ENCODE results near the gene PIK3R2. TPM values are rescaled to one million over a fixed set of nuclear protein-coding genes. Genes with fewer than 3 reads are reported as not detected.

PIK3R2 gene
- total and polyA plus RNA-seq, 4 donors: 1.8 to 21.8 (median 9.6) TPM

DNA sequence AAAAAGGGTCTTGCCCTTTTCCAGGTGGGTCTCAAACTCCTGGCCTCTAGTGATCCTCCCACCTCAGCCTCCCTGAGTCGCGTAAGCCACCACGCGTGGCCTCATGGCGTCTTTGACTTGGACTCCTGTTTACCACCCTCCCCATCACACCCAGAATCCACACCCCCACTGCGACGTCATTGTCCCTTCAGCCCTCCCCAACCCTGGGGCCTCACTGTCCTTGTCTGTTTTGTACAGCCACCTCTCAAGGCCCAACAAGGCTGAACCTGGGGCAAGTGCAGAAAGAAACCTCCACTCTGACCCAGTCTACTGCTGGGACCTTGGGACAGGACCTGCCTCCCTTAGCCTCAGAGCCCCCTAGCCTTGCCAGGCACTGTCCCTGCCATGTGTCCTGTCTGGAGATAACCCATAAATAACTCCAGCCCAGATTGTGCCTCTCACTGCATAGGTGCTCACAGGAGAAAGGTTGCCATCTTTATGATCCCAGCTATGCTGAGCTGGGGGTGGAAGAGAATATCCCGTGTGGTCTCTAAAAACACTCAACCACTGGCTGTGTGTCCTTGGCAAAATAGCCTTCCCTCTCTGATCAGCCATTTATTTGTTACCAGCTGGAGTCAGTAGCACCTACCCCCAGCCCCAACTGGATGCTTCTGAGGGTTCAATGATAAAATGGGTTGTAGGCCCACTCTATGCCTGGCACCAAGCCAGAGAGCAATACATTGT is 18.8 kb downstream of the PIK3R2 start:
- 85 to 86% methylated on average over 8 of the region's 8 CpGs for WGBS, 2 donors
- peak in 1 of 2 donors; percentile 62 for DNase-seq
- no peak overlapping the region for H3K4me3 ChIP-seq (ENCODE audit: low read length in 2 of 2)
- H3K27ac ChIP-seq (ENCODE audit: low read depth in 1 of 2, low read length in 2 of 2): no peak overlapping the region
- no peaks in the 10 kb centered on the region for H3K4me1 ChIP-seq (ENCODE audit: control insufficient read depth in 1 of 2, insufficient read depth in 2 of 2, low read length in 2 of 2)
- no peak for ATAC-seq (ENCODE audit: low FRiP score)
- no peaks in the 10 kb centered on the region for H3K36me3 ChIP-seq (ENCODE audit: control insufficient read depth in 1 of 2, insufficient read depth in 2 of 2, low read length in 1 of 2)
- intact Hi-C loops (cut with DNase I): no loop called here
- H3K27me3 ChIP-seq (ENCODE audit: control insufficient read depth in 1 of 2, insufficient read depth in 2 of 2, low read length in 1 of 2): no peaks in the 10 kb centered on the region
- H3K9me3 ChIP-seq (ENCODE audit: control insufficient read depth, low read length): no peaks in the 10 kb centered on the region

DNA sequence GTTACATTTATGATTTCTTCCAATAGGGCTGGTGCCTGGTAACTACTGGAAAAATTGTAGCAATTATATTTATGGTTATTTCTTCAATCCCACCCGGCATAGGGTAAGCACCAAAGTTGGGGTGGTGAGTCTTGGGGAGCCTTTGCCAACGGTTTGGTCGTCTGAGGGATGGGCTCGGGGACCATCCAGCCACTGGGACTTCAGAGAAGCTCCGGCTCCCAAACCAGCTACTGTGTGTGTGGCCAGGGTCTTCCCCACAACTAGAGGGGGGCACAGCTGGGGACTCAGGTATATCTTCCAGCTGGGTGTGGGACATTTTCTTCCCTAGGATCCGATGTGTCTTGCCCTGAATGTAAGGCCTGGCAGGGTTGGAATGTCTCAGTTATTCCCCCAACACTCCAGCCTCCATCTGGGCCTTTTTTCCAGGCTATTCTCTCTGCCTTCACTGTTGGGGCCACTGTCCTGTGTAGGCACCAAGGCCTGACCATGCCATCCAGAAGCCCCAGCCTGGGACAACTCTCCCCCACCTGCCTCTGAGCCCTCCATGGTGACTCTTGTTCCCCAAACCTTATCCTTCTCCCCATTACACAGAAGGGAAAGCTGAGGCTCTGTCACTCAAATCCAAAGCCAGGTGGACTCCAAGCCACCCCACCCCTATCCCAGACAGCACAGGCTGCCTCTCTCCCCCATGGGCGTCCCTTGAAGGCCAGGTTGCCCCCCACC is 19.5 kb downstream of the PIK3R2 start:
- Histone ChIP-seq H3K27me3 (ENCODE audit: control insufficient read depth in 1 of 2, insufficient read depth in 2 of 2, low read length in 1 of 2) (no peaks in the 10 kb centered on the region), H3K27ac (ENCODE audit: low read depth in 1 of 2, low read length in 2 of 2) (no peak overlapping the region), H3K4me1 (ENCODE audit: control insufficient read depth in 1 of 2, insufficient read depth in 2 of 2, low read length in 2 of 2) (no peaks in the 10 kb centered on the region), H3K4me3 (ENCODE audit: low read length in 2 of 2) (no peak overlapping the region), H3K36me3 (ENCODE audit: control insufficient read depth in 1 of 2, insufficient read depth in 2 of 2, low read length in 1 of 2) (no peaks in the 10 kb centered on the region), H3K9me3 (ENCODE audit: control insufficient read depth, low read length) (no peaks in the 10 kb centered on the region)
- WGBS, 2 donors: 84 to 91% methylated on average over 7 of the region's 7 CpGs
- intact Hi-C loops (cut with DNase I): no loop called here
- no peak for ATAC-seq (ENCODE audit: low FRiP score)
- DNase-seq: no peak

DNA sequence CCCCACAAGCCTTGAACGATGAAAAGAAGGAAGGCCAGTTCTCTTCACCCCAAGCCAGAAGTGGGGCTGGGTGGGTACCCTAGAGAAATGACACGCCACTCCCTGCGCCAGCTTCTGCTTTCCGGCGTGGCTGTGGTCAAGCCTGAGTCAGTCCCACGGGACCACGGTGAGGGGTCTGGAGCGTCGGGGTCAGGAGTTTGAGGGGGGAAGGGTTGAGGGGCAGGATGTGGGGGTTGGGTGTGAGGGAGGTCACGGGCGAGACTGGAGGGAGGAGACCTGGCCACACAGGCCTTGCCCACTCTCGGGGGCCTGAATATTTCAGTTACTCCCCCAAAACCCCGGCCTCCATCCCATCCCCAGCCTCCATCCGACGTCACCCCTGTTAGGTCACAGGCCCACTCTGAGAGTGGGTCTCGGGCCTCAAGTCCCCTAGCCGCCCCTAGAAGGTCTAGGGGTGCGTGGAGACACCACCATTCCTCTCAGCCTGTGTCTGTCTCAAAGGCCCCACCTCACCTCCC is 20.1 kb downstream of the PIK3R2 start:
- no peaks in the 10 kb centered on the region for H3K27me3 ChIP-seq (ENCODE audit: control insufficient read depth in 1 of 2, insufficient read depth in 2 of 2, low read length in 1 of 2)
- H3K4me3 ChIP-seq (ENCODE audit: low read length in 2 of 2): no peak overlapping the region
- H3K36me3 ChIP-seq (ENCODE audit: control insufficient read depth in 1 of 2, insufficient read depth in 2 of 2, low read length in 1 of 2): no peaks in the 10 kb centered on the region
- WGBS, 2 donors: 42 to 43% methylated on average over 17 to 18 of the region's 18 CpGs
- H3K4me1 ChIP-seq (ENCODE audit: control insufficient read depth in 1 of 2, insufficient read depth in 2 of 2, low read length in 2 of 2): no peaks in the 10 kb centered on the region
- H3K9me3 ChIP-seq (ENCODE audit: control insufficient read depth, low read length): no peaks in the 10 kb centered on the region
- H3K27ac ChIP-seq (ENCODE audit: low read depth in 1 of 2, low read length in 2 of 2): no peak overlapping the region
- ATAC-seq (ENCODE audit: low FRiP score) (peak; percentile 14), DNase-seq (peak; percentile 87 to 93)
- intact Hi-C loops (cut with DNase I): no loop called here

DNA sequence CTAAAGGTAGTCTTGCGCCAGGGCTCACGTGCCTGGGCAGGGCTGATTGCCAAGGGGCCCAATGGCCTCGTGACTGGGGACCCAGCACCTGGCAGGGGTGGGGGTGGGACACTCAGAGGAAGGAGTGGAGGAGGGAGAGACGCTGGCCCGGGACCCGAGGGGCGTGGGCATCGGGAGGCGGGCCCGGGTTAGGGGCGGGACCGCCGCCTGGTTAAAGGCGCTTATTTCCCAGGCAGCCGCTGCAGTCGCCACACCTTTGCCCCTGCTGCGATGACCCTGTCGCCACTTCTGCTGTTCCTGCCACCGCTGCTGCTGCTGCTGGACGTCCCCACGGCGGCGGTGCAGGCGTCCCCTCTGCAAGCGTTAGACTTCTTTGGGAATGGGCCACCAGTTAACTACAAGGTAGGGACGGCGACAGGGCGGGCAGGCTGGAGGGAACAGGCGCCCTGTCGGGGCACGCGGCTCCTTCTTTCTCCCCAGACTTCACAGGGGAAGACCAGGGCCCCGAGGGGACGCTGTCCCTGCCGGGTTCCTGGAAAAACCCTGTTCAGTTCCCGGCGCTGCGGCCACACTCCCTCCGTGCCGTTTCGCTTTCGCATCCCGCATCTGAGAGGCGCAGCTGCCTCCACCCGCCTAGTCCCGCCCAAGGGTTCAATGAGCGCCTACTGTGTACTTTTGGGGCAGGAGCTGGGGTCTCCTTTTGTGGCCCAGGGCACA is 20.8 kb downstream of the PIK3R2 start, which contains the start of gene IFI30:
Gene IFI30 (plus strand): TSS at position 242 of the 717 bp plus-strand sequence. CDS start 29 bp downstream, at position 271.
- Histone ChIP-seq H3K9me3 (ENCODE audit: control insufficient read depth, low read length) (no peaks in the 10 kb centered on the region), H3K27me3 (ENCODE audit: control insufficient read depth in 1 of 2, insufficient read depth in 2 of 2, low read length in 1 of 2) (no peaks in the 10 kb centered on the region), H3K27ac (ENCODE audit: low read depth in 1 of 2, low read length in 2 of 2) (no peak within 1 kb of the TSS), H3K4me3 (ENCODE audit: low read length in 2 of 2) (peak within 1 kb of the TSS; percentile 24 to 43), H3K36me3 (ENCODE audit: control insufficient read depth in 1 of 2, insufficient read depth in 2 of 2, low read length in 1 of 2) (no peaks in the 10 kb centered on the region), H3K4me1 (ENCODE audit: control insufficient read depth in 1 of 2, insufficient read depth in 2 of 2, low read length in 2 of 2) (no peaks in the 10 kb centered on the region)
- DNase-seq: peak; percentile 90 to 91
- peak; percentile 80 for ATAC-seq (ENCODE audit: low FRiP score)
- intact Hi-C loops (cut with DNase I): no loop called here
- 0 to 1% methylated on average over 38 to 47 of the region's 47 CpGs for WGBS, 2 donors

DNA sequence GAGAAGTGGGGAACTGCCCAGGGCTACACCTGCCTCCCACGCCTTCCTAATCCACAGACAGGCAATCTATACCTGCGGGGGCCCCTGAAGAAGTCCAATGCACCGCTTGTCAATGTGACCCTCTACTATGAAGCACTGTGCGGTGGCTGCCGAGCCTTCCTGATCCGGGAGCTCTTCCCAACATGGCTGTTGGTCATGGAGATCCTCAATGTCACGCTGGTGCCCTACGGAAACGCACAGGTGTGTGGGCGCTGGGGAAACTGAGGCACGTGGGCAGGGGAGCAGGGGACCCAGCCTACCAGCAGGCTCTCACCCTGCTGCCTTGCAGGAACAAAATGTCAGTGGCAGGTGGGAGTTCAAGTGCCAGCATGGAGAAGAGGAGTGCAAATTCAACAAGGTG is 22.0 kb downstream of the PIK3R2 start:
- Histone ChIP-seq H3K4me3 (ENCODE audit: low read length in 2 of 2) (no peak overlapping the region), H3K27me3 (ENCODE audit: control insufficient read depth in 1 of 2, insufficient read depth in 2 of 2, low read length in 1 of 2) (no peaks in the 10 kb centered on the region), H3K9me3 (ENCODE audit: control insufficient read depth, low read length) (no peaks in the 10 kb centered on the region), H3K27ac (ENCODE audit: low read depth in 1 of 2, low read length in 2 of 2) (no peak overlapping the region), H3K36me3 (ENCODE audit: control insufficient read depth in 1 of 2, insufficient read depth in 2 of 2, low read length in 1 of 2) (no peaks in the 10 kb centered on the region), H3K4me1 (ENCODE audit: control insufficient read depth in 1 of 2, insufficient read depth in 2 of 2, low read length in 2 of 2) (no peaks in the 10 kb centered on the region)
- no peak for DNase-seq
- intact Hi-C loops (cut with DNase I): no loop called here
- 81 to 83% methylated on average over 11 of the region's 11 CpGs for WGBS, 2 donors
- no peak for ATAC-seq (ENCODE audit: low FRiP score)

DNA sequence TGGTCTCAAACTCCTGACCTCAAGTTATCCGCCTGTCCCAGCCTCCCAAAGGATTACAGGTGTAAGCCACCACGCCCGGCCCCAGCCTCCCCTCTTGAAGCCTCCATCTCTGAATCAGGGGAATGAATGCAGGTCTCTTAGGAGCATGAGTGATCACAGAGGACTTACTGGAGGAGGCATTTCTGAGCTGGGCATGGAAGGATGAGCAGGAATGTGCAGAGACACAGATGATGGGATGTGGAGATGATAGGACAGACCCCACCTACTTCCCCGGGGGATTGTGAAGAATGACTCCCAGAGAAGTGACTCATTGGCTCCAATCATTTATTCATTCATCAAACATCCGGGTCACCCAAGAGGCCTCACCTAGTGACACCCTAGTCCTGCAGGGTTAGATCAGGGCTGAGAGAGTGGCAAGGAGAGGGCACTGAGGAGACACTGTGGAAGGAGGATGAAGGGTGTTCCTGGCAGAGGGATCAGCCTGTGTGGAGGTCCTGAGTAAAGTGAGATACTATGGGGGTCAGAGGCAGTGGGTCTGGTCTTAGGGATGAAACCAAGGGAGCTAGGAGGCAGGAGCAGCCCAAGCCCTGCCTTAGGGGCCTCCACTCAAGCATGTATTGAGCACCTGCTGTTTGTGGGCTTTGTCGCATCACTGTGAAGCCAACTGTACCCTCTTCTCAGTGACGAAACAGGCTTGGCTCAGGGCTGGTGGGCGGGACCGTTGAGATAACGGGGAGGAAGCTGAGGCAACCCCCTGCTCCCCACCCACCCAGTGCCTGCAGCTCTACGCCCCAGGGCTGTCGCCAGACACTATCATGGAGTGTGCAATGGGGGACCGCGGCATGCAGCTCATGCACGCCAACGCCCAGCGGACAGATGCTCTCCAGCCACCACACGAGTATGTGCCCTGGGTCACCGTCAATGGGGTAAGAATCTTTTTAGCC is 23.7 kb downstream of the PIK3R2 start:
- 79 to 87% methylated on average over 19 of the region's 19 CpGs for WGBS, 2 donors

DNA sequence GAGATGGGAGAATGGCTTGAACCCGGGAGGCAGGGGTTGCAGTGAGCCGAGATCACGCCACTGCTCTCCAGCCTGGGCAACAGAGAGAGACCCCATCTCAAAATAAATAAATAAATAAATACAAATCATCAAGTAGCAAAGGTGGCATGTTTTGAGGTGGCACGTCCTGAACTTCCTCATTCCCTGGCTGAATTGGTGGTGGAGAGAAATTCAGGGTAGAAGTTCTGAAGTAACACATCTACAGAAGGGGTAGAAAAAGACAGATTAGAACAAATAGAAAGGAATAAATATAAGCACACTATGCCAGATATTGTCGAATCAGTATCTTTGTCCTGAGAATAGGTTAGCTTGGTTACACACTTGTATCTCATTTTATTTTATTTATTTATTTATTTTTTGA is 27.0 kb downstream of the PIK3R2 start:
- Histone ChIP-seq H3K9me3 (ENCODE audit: control insufficient read depth, low read length) (no peaks in the 10 kb centered on the region), H3K4me1 (ENCODE audit: control insufficient read depth in 1 of 2, insufficient read depth in 2 of 2, low read length in 2 of 2) (no peaks in the 10 kb centered on the region), H3K4me3 (ENCODE audit: low read length in 2 of 2) (no peak overlapping the region), H3K27me3 (ENCODE audit: control insufficient read depth in 1 of 2, insufficient read depth in 2 of 2, low read length in 1 of 2) (no peaks in the 10 kb centered on the region), H3K36me3 (ENCODE audit: control insufficient read depth in 1 of 2, insufficient read depth in 2 of 2, low read length in 1 of 2) (no peaks in the 10 kb centered on the region), H3K27ac (ENCODE audit: low read depth in 1 of 2, low read length in 2 of 2) (no peak overlapping the region)
- intact Hi-C loops (cut with DNase I): no loop called here
- WGBS, 2 donors: 87 to 91% methylated on average over 5 of the region's 5 CpGs
- DNase-seq (no peak), ATAC-seq (ENCODE audit: low FRiP score) (no peak)

More for the DNA sequence above, 23.7 kb downstream of the PIK3R2 start:
- H3K9me3 ChIP-seq (ENCODE audit: control insufficient read depth, low read length): no peaks in the 10 kb centered on the region
- DNase-seq: no peak
- ATAC-seq (ENCODE audit: low FRiP score): no peak
- H3K36me3 ChIP-seq (ENCODE audit: control insufficient read depth in 1 of 2, insufficient read depth in 2 of 2, low read length in 1 of 2): no peaks in the 10 kb centered on the region
- no peaks in the 10 kb centered on the region for H3K4me1 ChIP-seq (ENCODE audit: control insufficient read depth in 1 of 2, insufficient read depth in 2 of 2, low read length in 2 of 2)
- intact Hi-C loops (cut with DNase I): no loop called here
- H3K4me3 ChIP-seq (ENCODE audit: low read length in 2 of 2): no peak overlapping the region
- H3K27me3 ChIP-seq (ENCODE audit: control insufficient read depth in 1 of 2, insufficient read depth in 2 of 2, low read length in 1 of 2): no peaks in the 10 kb centered on the region
- no peak overlapping the region for H3K27ac ChIP-seq (ENCODE audit: low read depth in 1 of 2, low read length in 2 of 2)

DNA sequence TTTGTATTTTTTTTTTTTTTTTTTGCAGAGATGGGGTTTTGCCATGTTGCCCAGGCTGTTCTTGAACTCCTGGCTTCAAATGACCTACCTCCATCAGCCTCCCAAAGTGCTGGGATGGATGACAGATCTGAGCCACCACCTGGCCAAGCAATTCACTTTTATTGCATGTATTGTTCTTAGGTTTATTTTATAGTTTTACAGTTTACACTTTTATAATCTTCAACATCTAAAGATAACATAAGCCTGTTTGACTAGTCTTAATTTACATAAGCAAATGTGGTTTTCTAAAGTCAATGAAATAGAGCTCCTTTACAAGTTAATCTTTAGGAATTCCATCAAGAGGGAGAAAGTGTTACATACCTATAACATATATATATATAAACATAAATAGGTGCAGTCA is 30.6 kb downstream of the PIK3R2 start:
- DNase-seq (no peak), ATAC-seq (ENCODE audit: low FRiP score) (no peak)
- intact Hi-C loops (cut with DNase I): no loop called here
- Histone ChIP-seq H3K27ac (ENCODE audit: low read depth in 1 of 2, low read length in 2 of 2) (no peak overlapping the region), H3K27me3 (ENCODE audit: control insufficient read depth in 1 of 2, insufficient read depth in 2 of 2, low read length in 1 of 2) (no peaks in the 10 kb centered on the region), H3K4me3 (ENCODE audit: low read length in 2 of 2) (no peak overlapping the region), H3K9me3 (ENCODE audit: control insufficient read depth, low read length) (no peaks in the 10 kb centered on the region), H3K4me1 (ENCODE audit: control insufficient read depth in 1 of 2, insufficient read depth in 2 of 2, low read length in 2 of 2) (no peaks in the 10 kb centered on the region), H3K36me3 (ENCODE audit: control insufficient read depth in 1 of 2, insufficient read depth in 2 of 2, low read length in 1 of 2) (no peaks in the 10 kb centered on the region)

Measured in aorta (tissue), 5 donors.